Measurements from ENCODE around the gene IL3.

Gene IL3

DNA sequence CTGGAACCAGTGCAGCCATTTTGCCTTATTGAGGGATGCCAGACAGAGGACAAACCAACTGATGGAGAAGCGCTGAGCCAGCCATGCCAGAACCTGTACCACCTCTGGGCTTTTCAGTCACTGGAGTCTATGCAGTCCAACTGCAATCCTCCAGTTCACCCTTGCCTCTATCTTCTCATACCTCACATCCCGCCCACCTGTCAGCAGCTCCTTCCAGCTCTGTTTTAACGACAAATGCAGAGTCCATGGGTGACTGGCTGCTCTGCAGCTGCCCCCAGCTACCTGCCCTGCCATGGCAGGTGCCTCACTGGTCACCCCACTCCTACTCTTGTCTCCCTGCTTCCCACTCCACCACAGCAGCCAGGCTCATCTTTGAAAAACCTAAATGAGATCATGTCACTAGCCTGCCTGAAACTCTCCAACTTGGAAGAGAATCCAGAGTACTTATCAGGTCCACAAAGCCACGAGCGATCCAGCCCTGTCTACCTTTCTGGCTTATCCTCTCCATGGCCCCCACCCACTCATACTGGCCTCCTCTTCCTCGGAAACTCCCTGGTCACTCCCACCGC lies 35.0 kb upstream of the IL3 start:
- H3K27ac ChIP-seq = no peak overlapping the region
- no peak for DNase-seq (ENCODE audit: low read depth, low spot score)

DNA sequence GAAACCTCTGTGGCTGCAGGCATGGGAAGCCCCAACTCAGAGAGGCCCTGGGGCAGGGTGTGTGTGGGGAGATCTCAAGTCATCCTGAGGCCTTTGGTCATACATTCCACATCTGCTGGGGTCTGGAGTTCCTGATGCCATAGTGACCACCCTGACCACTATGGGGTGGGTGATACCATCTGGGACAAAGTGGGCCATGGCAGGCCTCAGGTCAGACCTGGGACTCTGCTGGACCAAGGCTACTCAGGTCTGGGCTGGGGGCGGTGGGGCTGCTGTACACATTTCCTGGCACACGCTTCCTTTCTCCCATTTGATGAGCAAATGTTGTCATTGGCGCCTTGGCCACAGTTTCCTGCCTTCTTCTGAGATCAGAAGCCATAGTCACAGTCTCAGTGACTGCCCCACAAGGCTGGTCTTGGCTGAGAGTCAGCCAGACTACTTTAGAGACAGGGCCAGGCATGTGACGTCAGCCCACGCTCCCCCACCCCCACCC lies 33.9 kb upstream of the IL3 start:
- no peak overlapping the region for H3K27ac ChIP-seq
- no peak for DNase-seq (ENCODE audit: low read depth, low spot score)

DNA sequence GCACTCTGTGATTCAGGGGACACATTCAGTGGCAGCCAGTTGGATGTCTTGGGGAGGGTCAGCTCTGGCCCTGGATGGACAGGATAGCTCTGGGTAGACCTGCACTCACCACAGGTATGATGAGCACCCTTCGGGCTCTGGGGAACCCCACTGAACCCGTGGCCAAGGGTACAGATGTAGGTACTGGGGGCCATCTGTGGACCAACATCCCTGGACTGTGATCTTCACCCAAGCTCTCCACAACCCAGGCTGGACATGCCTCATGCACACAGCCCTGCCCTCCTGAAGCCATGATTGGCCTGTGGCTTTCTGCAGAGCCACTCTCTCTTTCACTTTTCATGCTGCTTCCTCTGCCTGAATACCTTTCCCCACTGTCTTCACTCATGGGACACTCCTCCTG lies 33.4 kb upstream of the IL3 start:
- H3K27ac ChIP-seq = no peak overlapping the region
- no peak for DNase-seq (ENCODE audit: low read depth, low spot score)

DNA sequence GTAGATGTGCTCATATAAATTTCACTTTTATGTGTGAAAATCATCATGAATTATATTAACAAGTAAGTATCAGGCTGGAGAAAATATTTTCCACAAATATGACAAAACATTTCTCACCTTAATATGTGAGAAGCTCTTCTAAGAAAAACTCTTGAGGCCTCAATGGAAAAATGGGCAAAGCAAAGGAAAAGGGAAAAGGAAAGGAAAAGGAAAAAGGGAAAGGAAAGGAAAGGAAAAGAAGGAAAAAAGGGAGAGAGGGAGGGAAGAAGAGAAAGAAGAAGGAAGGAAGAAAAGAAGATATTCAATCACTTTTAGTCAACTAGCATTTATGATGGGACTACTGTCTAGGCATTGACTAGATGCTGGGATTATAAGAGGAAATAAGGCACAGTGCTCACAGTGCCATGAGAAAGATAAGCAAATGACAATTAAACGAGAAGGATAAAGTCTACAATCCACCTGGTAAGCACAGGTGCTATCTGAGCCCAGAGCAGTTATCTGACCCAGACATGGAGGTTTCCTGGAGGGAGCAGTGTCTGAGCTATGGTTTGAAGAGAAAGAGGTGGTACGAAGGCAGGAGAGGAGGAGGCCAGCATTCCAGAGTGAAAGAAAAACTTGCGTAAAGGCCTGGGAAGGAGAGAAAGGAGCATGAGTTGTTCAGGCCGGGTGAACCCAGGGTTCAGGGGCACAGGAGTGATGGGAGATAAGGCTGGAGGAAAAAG lies 30.7 kb upstream of the IL3 start:
- DNase-seq (ENCODE audit: low read depth, low spot score) = no peak

DNA sequence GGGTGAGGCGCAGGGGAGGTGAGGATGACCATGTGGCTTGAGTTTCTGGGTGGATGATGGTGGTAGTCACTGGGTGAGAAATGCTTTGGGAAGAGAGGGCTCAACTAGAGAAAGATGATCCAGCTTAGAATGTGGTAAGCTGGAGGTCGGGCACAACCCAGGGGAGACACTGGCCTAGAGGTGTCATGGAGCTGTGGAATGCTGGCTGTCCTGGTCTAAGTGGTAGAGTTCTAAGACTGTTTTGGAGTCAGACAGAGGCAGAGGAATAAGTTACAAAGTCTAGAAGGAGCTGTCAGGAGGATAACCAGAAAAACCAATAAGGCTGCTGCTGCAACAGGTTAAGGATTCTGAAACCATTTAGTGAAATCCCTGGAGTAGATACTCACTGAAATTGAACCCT lies 29.8 kb upstream of the IL3 start:
- DNase-seq (ENCODE audit: low read depth, low spot score) = no peak

More for the DNA sequence above, 30.7 kb upstream of the IL3 start:
- H3K27ac ChIP-seq = no peak overlapping the region

DNA sequence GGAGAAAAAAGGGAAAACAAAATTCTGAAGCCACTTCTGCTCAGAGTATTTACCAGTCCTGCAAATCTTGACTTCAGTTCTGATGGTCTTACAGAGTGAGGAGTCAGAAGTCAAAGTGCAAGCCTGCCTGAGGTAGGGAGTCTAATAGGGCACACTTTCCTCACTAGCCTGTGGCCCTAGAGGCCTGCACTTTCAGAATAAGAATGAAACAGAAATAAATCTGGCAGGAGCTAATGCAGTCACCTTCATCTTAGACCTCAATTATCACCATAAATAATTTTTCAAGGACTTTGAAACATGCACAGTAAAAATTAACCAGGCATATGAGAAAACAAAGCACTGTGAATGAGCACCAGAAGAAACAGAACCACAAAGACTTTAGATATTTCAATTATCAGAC lies 28.3 kb upstream of the IL3 start:
- no peak for DNase-seq (ENCODE audit: low read depth, low spot score)
- no peak overlapping the region for H3K27ac ChIP-seq

More for the DNA sequence above, 29.8 kb upstream of the IL3 start:
- H3K27ac ChIP-seq = no peak overlapping the region

DNA sequence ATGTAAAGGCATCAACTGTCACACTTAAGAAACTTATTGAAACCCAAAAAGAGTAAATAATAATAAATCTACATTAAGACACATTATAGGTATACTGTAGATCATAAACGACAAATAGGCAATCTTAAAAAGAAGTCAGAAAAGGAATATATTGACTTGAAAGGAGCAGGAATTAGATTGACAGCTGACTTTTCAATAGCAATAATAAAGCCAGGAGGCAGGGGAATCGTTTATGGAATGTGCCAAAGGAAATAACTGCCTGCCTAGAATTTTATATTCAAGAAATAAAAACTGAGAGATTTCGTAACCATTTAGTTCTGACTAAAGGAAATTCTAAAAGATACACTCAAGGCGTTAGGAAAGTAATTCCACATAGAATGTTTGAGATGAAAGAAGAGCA lies 27.3 kb upstream of the IL3 start:
- no peak overlapping the region for H3K27ac ChIP-seq
- no peak for DNase-seq (ENCODE audit: low read depth, low spot score)

DNA sequence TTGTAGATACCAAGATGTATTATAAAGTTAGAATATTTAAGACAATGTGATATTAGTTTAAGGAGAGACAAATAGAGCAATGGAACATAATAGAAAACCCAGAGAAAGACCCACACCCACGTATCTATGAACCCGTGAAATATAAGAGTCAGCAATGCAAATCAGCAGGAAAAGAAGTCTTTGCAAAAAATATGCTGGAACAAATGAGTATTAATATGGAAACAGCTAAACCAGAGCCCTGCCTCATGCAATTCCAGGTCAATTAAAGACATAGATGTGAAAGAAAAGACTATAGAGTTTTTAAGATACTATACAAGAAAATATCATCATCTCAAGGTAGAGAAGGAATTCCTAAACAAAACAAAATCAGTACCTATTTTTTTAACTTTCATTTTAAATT lies 23.1 kb upstream of the IL3 start:
- no peak overlapping the region for H3K27ac ChIP-seq
- DNase-seq (ENCODE audit: low read depth, low spot score) = no peak

DNA sequence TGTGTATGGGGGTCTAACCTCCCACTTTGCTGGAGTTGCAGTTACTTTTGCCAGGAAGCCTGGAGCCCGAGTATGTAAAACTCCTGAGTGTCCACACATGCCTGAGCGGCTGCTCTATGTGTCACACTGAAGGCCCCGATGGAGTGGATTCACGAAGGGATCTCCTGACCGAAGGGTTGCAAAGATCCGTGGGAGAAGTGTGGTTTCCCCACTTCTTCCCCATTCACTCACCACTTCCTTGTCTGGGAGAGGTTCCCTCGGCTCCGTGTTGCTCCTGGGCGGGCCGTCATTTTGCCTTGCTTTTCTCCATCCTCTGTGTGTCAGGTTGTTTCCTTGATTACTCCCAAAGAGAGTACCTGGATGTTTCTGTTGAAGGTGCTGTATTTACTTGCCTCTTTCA lies 16.2 kb upstream of the IL3 start:
- no peak for DNase-seq (ENCODE audit: low read depth, low spot score)
- no peak overlapping the region for H3K27ac ChIP-seq

DNA sequence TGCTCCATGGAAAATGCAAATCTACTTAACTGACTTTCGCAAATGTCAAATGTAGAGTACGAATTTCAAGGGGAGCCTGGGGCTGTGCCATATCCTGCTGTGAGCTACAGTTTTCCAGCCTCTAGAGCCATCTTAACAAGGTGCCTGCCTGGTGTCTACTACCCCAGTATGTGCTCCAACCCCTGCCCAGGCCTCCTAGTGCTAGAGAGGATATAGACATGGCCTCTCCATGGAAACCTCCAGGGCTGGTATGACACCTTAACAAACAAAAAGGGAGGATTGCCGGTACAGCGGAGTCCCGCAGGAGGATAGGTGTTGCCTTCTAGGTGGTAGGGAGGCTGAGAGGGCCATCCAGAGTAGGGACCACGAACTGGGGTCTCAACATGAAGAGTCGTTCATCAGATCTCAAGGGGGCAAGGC lies 13.6 kb upstream of the IL3 start:
- no peak overlapping the region for H3K27ac ChIP-seq
- DNase-seq (ENCODE audit: low read depth, low spot score) = no peak

DNA sequence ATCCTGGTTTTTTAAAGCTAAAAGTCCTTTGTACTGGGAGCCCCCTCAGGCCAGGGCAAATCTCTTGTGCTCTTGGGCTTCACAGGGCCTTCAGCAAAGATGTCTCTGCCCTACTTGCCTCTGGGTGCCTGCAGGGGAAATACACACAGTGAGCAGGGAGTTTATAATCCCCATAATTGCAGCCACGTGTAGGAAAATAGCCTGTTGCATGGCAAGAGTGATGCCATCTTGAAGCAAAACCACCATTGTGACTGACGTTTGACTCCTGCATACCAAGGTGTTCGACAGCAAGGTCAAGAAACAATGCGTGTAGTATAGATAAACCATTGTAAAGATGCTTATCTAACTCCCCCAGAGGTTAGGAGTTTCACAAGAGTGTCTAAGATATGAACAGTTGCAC lies 11.4 kb upstream of the IL3 start:
- DNase-seq (ENCODE audit: low read depth, low spot score) = no peak

DNA sequence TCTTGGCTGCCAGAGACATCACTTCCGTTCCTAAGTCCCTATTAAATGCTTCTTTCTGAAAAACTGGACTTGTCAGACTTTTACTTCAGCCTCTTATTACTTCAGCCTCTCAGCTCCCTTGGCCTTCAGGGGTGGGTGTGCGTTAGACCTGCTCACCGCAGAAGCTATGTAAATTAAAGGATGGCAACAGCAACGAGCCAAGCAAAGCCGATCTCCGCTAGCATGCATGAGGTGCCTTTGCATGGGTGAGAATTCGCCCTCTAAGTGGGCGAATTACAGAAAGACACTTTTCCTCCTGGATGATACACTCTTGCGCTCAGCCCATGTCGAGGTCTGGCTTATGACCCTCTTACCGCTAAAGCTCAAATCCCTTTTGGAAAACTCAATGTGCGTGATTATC lies 10.9 kb upstream of the IL3 start:
- H3K27ac ChIP-seq = no peak overlapping the region
- no peak for DNase-seq (ENCODE audit: low read depth, low spot score)

More for the DNA sequence above, 11.4 kb upstream of the IL3 start:
- no peak overlapping the region for H3K27ac ChIP-seq

DNA sequence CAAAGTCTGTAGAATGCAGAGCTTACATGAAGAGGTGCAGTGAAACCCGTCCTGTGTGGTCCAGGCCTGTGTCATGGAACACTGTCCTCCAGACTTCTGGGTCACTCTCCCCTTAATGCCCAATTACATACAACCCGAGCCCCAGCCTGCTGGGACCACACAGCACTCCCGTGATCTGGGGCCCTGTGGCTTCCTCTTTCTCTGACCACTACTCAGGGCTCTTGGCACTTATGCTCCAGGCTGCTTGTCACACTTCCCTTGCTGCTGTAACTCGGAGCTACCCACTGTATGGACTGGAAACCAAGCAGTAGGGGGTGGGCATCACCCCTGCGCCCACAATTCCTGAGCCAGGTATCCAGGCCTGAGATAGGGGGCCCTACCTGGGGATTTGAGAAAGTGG lies 10.3 kb upstream of the IL3 start:
- no peak overlapping the region for H3K27ac ChIP-seq
- DNase-seq (ENCODE audit: low read depth, low spot score) = no peak

DNA sequence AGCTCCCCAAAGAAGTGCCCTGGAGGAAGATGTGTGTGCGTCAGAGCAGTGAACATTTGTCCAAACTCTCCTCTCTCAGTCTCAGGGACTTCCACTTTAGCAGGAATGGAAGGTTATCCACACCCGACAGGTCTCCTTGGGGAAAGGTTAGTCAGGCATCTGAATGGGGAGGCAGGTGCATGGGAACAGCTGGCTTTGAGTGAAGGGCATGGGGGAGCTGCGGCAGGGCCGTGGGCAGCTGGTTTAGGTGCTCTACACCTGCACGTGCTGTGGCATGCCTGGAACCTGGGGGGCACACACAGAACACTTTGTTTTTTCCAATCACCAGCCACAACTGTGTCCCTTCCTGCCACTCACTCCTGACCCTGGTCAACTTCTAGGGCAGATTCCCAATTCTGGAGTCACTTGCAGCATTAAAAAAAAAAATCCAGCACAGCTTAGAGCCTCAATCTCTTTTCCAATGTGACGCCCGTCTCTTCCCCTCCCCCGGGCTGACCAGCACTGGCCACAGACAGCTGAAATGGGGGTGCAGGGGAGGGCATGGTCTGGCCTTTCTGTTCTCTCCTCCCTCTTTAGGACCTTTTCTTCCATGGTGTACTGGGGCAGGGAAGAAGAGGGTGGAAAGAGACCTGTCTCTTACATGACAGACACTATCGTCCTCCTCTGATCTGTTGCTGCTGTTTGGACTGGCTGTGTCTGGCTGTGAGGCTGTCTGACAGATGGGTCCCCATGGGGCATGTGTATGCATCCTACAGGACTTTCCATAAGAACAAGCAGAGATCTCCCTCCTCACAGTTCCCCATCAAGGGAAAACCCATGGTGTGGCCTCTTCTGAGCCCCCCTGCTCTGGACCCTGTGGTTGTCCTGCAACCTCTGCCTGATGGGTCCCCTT lies 9.5 kb upstream of the IL3 start:
- DNase-seq (ENCODE audit: low read depth, low spot score) = no peak
- H3K27ac ChIP-seq = no peak overlapping the region

DNA sequence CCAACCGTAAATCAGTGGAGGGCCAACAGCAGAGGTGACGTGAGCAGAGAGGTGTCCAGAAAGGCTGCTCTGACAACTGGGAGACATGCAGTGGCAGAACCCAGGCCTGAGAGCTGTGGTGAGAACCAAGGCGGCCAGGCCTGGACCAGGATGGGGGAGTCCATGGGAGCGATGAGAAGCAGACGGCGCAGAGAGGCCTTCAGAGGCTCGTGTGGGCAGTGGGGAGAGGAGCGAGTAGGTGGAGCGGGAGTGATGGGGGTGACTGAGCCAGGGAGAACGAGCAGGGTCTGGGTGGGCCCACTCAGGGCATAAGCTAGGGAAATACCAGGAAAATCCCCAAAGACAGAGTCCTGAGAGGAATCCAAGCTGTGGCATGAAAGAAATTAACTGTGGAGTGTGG lies 7.9 kb upstream of the IL3 start:
- no peak overlapping the region for H3K27ac ChIP-seq
- DNase-seq (ENCODE audit: low read depth, low spot score) = no peak

DNA sequence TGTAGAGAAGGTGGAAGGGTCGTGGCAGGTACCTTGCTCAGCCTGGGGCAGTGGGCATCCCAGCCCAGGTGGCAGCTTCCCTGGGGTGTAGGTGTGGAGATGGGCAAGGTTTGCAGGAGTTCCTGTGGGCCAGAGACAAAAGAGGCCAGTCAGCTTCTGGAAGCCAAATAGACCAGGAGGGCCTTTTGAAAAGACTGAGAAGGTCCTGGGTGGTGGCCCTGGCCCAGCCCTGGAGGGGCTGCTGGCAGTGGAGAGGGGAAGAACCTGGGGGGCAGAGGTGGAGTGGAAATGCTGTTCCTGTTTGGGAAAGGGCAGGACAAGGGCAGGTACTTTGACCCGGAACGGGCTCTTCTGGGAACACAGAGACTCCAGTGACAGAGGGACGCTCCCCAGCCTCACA lies 7.0 kb upstream of the IL3 start:
- no peak for DNase-seq (ENCODE audit: low read depth, low spot score)
- H3K27ac ChIP-seq = no peak overlapping the region

DNA sequence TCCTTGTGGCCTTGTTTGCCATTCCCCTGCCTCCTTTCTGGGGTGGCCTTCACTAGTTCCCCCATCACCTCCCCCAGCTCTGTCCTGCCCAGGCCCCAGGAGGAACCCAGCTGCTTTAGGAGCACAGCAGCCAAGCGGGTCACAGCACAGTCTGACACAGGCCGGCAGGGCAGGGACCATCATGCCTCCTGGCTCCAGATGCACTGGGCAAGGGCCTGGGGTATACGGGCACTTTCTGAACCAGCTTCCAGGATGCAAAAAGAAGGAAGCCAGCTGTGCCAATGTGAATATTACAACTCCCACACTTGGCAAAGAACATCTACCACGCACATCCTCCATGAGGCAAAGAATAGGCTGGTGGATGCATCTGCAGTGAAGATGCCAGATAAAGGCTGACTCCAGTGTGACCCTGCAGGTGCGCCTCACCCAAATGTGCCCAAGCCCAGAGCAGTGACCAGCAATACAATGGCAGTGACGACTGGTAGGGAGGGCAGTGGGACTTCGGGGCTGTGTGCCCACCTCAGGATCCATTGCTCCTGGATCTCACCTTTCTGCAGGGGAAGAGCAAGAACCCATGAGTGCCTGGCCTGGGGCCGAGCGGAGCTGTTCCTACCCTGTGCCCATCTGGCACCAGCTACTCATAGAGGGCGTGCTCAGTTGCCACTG lies 6.3 kb upstream of the IL3 start:
- no peak overlapping the region for H3K27ac ChIP-seq

DNA sequence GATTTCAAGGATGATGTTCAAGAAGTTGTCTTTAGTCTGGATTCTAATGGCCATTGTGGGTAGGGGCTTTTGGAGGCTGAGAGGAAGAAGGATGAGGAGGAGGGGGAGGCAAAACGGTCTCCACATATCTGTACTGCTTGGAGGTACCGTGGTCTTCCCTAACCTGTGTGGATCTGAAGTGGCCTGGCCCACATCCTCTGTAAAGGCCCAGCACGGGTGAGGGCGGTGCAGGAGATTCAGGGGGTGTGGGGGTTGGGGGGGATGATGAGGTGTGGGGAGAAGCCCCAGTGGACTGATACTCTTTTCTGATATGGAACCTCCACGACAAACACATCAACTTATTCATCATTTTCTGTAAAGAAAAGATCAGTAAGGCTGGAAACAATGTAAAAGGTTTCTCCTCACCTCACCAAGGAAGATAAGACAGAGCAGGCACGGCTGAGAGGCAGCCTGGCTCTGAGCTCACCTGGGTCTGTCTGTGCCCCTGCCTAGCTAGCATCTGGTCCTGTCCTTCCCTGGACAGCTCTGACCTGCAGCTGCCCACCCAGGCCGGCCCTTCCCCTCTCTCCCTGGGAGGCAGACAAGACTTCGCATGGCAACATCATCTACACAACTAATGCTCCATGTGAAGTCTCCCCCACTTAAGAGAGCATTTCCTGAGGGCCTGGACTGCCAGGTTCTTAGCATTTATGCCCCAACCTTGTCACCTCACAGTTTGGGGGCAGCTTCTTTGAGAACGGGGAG lies 5.6 kb upstream of the IL3 start:
- no peak for DNase-seq (ENCODE audit: low read depth, low spot score)

More for the DNA sequence above, 6.3 kb upstream of the IL3 start:
- DNase-seq (ENCODE audit: low read depth, low spot score) = no peak

DNA sequence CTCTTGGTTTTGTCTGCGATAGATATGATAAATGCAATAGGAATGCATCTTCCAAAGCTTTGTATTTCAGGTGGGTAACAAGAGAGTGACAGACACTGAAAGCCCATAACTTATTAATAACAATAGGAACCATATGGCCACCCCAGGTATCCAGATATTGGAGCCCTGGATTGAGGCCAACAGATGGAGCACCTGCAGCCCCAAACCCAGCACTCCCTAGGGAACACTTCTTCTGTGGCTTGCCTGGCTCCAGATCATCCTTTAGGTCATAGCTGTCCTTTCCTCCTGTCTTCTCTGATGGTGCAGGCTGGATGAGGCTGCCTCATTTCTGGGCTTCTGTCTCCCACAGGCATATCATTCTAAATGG lies 5.0 kb upstream of the IL3 start:
- DNase-seq (ENCODE audit: low read depth, low spot score) = no peak

More for the DNA sequence above, 5.6 kb upstream of the IL3 start:
- no peak overlapping the region for H3K27ac ChIP-seq

More for the DNA sequence above, 5.0 kb upstream of the IL3 start:
- no peak overlapping the region for H3K27ac ChIP-seq

All from epithelial cell of prostate (primary cell).